ENCODE measurements around the gene KRT17. TPM values are rescaled to one million over a fixed set of nuclear protein-coding genes. Genes with fewer than 3 reads are reported as not detected.
A peak's percentile ranks its signal among the peaks of the same experiment; 100 is the strongest.
"Not testable (repeated sequence)": the region's sequence is repeated elsewhere in the genome, so short reads cannot be mapped to it uniquely, and the experiment has no call there.

KRT17 gene
- total RNA-seq, 3 donors from 2014 or later: 1.9 to 1,676 (median 1,373) TPM

DNA sequence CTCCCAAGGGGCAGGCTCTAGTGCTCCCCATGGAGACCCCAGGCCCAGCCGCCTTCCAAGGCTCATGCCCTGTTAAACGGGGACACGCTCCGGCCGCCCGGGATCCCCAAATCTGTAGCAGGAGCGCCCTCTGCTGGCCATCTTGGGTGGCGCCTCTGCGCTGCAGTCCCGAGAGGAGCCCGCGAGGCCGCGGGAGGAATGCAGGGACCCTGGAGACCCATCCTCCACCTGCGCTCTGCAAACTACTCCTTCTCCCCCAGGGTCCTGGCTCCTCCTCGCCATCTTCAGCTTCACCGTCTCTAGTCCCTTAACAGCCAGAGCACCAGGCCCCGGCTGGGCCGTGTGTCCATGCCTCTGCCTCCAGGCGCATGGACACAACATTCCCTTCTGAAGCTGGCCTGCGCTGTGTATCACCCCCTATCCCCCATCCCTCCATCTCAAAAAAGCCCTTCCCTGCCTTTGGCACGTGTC lies 23.6 kb upstream of the KRT17 start:
- TF ChIP-seq POLR2A (IDR thresholded peaks at IDR 0.05): no peak
- TF ChIP-seq, protein P1, sequence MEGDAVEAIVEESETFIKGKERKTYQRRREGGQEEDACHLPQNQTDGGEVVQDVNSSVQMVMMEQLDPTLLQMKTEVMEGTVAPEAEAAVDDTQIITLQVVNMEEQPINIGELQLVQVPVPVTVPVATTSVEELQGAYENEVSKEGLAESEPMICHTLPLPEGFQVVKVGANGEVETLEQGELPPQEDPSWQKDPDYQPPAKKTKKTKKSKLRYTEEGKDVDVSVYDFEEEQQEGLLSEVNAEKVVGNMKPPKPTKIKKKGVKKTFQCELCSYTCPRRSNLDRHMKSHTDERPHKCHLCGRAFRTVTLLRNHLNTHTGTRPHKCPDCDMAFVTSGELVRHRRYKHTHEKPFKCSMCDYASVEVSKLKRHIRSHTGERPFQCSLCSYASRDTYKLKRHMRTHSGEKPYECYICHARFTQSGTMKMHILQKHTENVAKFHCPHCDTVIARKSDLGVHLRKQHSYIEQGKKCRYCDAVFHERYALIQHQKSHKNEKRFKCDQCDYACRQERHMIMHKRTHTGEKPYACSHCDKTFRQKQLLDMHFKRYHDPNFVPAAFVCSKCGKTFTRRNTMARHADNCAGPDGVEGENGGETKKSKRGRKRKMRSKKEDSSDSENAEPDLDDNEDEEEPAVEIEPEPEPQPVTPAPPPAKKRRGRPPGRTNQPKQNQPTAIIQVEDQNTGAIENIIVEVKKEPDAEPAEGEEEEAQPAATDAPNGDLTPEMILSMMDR (IDR thresholded peaks at IDR 0.05): peak; percentile 93 to 98 (median 95)
- peak in 1 of 3 donors; percentile 18 for TF ChIP-seq POLR2AphosphoS5 (IDR thresholded peaks at IDR 0.05)
- peaks cover 23 to 54% of the 10 kb centered on the region in 2 donors for H3K4me1 ChIP-seq
- no peaks in the 10 kb centered on the region for H3K27me3 ChIP-seq
- DNase-seq (ENCODE audit: low spot score in 2 of 2): peak; percentile 88 to 91
- peak overlapping the region; percentile 97 to 100 for H3K27ac ChIP-seq
- intact Hi-C loops (cut with DNase I; ENCODE audit: low total_unique reads): loop anchor here (1.0 kb wide), 1 partner anchor 14 kb away; no protein-coding TSS in a partner anchor
- peak overlapping the region; percentile 21 to 66 (median 46) for H3K4me3 ChIP-seq
- no peaks in the 10 kb centered on the region for H3K36me3 ChIP-seq
- H3K9me3 ChIP-seq: no peaks in the 10 kb centered on the region

DNA sequence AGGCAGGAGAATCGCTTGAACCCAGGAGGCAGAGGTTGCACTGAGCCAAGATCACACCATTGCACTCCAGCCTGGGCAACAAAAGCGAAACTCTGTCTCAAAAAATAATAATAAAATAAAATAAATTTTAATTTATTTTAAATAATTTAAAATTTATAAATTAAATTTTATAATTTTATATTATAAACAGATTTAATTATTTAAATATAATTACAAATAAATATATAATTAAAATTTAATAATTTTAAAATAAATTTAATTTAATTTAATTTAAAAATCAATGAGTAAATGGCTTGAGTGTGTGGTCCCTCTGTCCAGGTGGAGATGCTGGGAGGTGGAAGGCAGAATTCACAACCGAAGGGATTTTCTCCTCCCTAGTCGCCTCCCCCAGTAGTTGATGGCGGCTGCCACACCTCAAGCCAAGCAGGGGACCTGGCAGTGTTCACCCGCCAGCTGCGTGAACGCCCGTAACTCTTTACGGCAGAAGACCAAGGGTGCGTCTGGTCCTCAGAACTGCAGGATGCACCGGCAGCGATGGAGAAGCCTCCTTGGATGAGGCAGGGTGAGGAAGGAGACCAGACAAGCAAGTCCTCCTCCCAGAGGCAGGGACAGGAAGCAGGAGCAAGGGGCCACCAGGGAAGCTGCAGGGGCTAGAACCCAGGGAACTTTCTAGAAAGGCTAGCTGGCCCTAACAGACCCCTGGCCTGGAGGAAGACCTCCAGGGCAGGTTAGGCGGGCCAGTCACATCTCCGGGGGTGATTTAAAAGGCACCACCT lies 22.9 kb upstream of the KRT17 start:
- H3K36me3 ChIP-seq: no peaks in the 10 kb centered on the region
- H3K4me3 ChIP-seq: peak overlapping the region in 1 of 3 donors; percentile 66
- TF ChIP-seq POLR2A (IDR thresholded peaks at IDR 0.05) (no peak), POLR2AphosphoS5 (IDR thresholded peaks at IDR 0.05) (no peak)
- TF ChIP-seq, protein P1 (IDR thresholded peaks at IDR 0.05): no peak
- no peak for DNase-seq (ENCODE audit: low spot score in 2 of 2)
- H3K27me3 ChIP-seq: no peaks in the 10 kb centered on the region
- peaks cover 19 to 47% of the 10 kb centered on the region in 2 donors for H3K4me1 ChIP-seq
- H3K27ac ChIP-seq: peak overlapping the region; percentile 97 to 100
- no peaks in the 10 kb centered on the region for H3K9me3 ChIP-seq
- intact Hi-C loops (cut with DNase I; ENCODE audit: low total_unique reads): no loop called here

DNA sequence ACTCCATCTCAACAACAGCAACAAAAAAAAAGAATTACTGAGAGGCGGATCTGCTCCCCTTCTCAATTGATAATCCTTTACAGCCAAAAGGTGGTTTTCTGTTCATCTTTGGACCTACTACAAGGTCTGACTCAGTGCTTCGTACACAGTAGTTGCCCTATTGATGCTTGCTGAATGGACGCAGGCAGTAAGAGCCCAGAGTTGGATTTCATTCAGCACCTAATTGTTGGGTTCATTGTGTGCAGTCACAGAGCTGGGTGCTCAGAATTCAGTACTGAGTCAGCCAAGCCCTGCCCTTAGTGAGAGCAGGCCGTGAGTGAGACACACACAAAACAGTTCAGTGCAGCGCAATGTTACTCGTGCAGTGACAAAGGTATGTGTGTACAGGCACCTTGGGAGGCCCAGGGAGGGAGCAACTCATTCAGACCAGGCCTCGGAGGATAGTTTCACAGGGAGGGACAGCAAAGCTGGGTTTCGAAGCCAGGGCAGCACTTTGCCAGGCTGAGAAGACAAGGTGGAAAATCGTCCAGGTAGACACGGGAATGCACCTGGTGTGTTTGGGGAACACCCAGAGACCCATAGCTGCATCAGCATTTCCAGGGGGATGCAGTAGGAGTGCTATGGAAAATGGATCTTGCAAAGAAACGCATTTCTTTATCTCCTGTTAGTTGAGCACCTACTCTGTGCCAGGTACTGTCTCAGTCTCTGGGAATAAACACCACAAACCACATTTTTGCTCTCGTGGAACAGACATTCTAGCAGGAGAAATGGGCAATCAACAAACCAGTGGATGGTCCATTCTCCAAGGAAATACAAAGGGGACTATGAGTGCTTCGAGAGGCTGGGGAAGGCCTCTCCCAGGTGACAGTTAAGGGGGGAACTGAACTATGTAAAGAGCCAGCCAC lies 18.1 kb upstream of the KRT17 start:
- intact Hi-C loops (cut with DNase I; ENCODE audit: low total_unique reads): no loop called here
- no peak overlapping the region for H3K27ac ChIP-seq
- no peak for TF ChIP-seq POLR2A (IDR thresholded peaks at IDR 0.05)
- no peaks in the 10 kb centered on the region for H3K27me3 ChIP-seq
- no peaks in the 10 kb centered on the region for H3K36me3 ChIP-seq
- H3K9me3 ChIP-seq: no peaks in the 10 kb centered on the region
- no peak overlapping the region for H3K4me3 ChIP-seq
- H3K4me1 ChIP-seq: peaks cover 6 to 15% of the 10 kb centered on the region in 2 donors
- no peak for DNase-seq (ENCODE audit: low spot score in 2 of 2)

DNA sequence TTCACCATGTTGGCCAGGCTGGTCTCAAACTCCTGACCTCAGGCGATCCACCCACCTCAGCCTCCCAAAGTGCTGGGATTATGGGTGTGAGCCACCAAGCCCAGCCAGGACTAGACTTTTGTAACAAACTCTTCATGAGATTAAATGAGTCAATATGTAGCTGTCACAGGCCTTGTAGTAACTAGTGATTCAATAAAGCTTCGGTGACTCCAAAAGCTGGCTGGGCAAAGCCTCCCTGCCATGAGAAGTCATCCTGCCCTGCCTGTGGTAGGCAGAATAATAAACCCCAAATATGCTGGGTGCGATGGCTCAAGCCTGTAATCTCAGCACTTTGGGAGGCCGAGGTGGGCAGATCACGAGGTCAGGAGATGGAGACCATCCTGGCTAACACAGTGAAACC lies 16.2 kb upstream of the KRT17 start:
- H3K27me3 ChIP-seq; H3K4me3 ChIP-seq; DNase-seq (ENCODE audit: low spot score in 2 of 2); H3K4me1 ChIP-seq; intact Hi-C loops (cut with DNase I; ENCODE audit: low total_unique reads); H3K9me3 ChIP-seq; H3K27ac ChIP-seq; H3K36me3 ChIP-seq: not testable (repeated sequence)

DNA sequence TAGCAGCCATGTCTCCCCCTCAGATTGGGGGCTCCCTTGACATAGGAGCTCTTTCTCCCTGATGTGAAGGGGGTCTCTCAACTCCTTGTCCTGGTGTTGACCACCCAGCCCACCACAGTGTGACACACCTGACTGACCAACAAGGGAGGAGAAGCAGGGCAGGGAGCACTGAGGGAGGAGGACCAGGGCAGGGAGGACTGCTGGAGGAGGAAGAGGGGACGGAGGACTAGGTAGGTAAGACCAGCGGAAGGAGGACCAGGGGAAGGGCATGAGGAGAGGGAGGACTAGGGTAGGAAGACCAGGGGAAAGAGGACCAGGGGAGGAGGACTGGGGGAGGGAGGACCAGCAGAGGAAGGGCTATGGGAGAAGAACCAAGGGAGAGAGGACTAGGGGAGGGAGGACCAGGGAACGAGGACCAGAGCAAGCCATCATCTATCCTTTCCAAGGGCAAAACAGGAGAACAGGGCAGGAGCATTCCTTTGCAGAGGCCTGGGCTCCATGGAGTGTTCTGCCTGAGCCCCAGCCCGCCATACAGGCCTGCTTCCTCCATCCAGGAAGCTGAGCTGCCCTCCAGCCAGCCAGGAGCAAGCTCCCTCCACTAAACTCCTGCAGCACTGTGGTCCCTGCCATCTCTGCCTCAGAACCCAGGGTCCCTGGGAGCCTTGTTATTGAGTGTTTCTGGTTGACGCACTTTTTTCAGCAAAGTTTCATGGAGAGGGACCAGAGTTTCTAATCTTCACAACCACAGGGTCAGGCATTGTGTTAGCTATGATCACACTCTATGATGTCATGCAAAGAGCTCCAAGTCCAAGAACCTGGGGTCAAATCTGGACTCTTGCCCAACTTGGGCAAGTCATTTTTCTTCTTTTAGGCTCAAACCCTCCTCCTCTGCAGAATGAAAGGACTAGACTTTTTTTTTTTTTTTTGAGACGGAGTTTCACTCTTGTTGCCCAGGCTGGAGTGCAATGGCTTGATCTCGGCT lies 15.4 kb upstream of the KRT17 start:
- no peaks in the 10 kb centered on the region for H3K9me3 ChIP-seq
- no peak for DNase-seq (ENCODE audit: low spot score in 2 of 2)
- TF ChIP-seq, protein P1 (IDR thresholded peaks at IDR 0.05): no peak
- TF ChIP-seq POLR2A (IDR thresholded peaks at IDR 0.05): no peak
- no peak for TF ChIP-seq POLR2AphosphoS5 (IDR thresholded peaks at IDR 0.05)
- peaks cover 0 to 6% of the 10 kb centered on the region in 2 donors for H3K4me1 ChIP-seq
- H3K27ac ChIP-seq: no peak overlapping the region
- intact Hi-C loops (cut with DNase I; ENCODE audit: low total_unique reads): loop anchor here (10.0 kb wide), 1 partner anchor 85 kb away; no protein-coding TSS in a partner anchor
- H3K27me3 ChIP-seq: no peaks in the 10 kb centered on the region
- no peaks in the 10 kb centered on the region for H3K36me3 ChIP-seq
- H3K4me3 ChIP-seq: no peak overlapping the region
